A549 (cell line): ENCODE measurements around the gene CMTM1.

Source experiments
- RNF2 ChIP-seq: fragments of 200-600 bp; sonication (generic); IDR thresholded peaks from 2 replicates; pipeline ENCODE4 v1.6.1; 2016; ENCODE audit warnings: low read depth, mild to moderate bottlenecking, antibody characterized with exemption, moderate library complexity, borderline replicate concordance
- TF ChIP-seq, protein P1 (sequence below): fragments of >200 bp; sonication (Bioruptor Twin); formaldehyde crosslinking; IDR thresholded peaks from 3 replicates; pipeline ENCODE4 v1.5.1; 2016

DNA sequence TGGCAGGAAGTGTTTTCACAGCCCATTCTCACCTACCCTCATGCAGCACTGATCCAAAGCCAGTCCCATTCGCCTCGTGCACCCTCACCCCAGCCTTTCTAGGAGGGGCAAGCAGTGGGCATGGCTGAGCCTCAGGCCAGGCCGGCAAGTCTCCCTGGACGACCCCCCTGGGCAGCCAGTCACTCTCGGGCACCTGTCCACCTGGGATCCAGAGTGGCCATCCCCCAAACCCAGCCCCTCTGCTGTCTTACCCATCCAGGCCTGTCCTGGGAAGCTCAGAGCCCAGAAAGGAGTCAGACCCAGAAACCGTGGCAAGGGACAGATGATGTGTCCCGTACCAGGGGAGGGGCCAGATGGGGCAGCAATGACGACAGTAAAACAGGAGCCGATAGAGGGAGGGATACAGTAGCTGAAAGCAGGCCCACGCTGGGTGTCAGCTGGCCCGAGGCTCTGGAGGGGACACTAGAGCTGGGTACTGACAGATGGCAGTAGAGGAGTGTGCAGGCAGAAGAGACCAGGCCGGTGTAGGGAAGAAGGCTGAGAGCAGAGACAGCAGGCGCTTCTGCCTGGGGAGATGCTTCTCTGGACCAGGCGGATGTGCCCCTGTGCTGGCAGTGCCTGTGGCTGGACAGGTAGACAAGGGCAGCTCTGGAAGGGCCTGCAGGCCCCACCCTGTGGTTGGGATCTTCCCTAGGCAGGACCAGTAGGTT is 44.0 kb downstream of the CMTM1 start:
- TF ChIP-seq, protein P1, sequence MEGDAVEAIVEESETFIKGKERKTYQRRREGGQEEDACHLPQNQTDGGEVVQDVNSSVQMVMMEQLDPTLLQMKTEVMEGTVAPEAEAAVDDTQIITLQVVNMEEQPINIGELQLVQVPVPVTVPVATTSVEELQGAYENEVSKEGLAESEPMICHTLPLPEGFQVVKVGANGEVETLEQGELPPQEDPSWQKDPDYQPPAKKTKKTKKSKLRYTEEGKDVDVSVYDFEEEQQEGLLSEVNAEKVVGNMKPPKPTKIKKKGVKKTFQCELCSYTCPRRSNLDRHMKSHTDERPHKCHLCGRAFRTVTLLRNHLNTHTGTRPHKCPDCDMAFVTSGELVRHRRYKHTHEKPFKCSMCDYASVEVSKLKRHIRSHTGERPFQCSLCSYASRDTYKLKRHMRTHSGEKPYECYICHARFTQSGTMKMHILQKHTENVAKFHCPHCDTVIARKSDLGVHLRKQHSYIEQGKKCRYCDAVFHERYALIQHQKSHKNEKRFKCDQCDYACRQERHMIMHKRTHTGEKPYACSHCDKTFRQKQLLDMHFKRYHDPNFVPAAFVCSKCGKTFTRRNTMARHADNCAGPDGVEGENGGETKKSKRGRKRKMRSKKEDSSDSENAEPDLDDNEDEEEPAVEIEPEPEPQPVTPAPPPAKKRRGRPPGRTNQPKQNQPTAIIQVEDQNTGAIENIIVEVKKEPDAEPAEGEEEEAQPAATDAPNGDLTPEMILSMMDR: no peak
- TF ChIP-seq RNF2: no peak
